ENCODE results near the gene USPL1. TPM values are rescaled to one million over a fixed set of nuclear protein-coding genes. Genes with fewer than 3 reads are reported as not detected.

Gene USPL1
- polyA plus RNA-seq, 1 donor from 2014 or later: 60.1 TPM

- no peaks in the 10 kb centered on the region for H4K20me1 ChIP-seq (ENCODE audit: insufficient read depth)
- no peaks in the 10 kb centered on the region for H3K9me3 ChIP-seq (ENCODE audit: low read length)
- H3K4me3 ChIP-seq (ENCODE audit: low read length): no peak overlapping the region
- no peak for TF ChIP-seq RAD21 (conservative IDR thresholded peaks at IDR 0.05)
- TF ChIP-seq EZH2 (IDR thresholded peaks at IDR 0.05; ENCODE audit: borderline replicate concordance, insufficient read depth, low read length, poor library complexity, severe bottlenecking): no peak
- TF ChIP-seq, protein P1, sequence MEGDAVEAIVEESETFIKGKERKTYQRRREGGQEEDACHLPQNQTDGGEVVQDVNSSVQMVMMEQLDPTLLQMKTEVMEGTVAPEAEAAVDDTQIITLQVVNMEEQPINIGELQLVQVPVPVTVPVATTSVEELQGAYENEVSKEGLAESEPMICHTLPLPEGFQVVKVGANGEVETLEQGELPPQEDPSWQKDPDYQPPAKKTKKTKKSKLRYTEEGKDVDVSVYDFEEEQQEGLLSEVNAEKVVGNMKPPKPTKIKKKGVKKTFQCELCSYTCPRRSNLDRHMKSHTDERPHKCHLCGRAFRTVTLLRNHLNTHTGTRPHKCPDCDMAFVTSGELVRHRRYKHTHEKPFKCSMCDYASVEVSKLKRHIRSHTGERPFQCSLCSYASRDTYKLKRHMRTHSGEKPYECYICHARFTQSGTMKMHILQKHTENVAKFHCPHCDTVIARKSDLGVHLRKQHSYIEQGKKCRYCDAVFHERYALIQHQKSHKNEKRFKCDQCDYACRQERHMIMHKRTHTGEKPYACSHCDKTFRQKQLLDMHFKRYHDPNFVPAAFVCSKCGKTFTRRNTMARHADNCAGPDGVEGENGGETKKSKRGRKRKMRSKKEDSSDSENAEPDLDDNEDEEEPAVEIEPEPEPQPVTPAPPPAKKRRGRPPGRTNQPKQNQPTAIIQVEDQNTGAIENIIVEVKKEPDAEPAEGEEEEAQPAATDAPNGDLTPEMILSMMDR (IDR thresholded peaks at IDR 0.05; ENCODE audit: poor library complexity, severe bottlenecking): no peak
- TF ChIP-seq TAF1 (IDR thresholded peaks at IDR 0.05; ENCODE audit: low read depth): no peak
- TF ChIP-seq, protein P2, sequence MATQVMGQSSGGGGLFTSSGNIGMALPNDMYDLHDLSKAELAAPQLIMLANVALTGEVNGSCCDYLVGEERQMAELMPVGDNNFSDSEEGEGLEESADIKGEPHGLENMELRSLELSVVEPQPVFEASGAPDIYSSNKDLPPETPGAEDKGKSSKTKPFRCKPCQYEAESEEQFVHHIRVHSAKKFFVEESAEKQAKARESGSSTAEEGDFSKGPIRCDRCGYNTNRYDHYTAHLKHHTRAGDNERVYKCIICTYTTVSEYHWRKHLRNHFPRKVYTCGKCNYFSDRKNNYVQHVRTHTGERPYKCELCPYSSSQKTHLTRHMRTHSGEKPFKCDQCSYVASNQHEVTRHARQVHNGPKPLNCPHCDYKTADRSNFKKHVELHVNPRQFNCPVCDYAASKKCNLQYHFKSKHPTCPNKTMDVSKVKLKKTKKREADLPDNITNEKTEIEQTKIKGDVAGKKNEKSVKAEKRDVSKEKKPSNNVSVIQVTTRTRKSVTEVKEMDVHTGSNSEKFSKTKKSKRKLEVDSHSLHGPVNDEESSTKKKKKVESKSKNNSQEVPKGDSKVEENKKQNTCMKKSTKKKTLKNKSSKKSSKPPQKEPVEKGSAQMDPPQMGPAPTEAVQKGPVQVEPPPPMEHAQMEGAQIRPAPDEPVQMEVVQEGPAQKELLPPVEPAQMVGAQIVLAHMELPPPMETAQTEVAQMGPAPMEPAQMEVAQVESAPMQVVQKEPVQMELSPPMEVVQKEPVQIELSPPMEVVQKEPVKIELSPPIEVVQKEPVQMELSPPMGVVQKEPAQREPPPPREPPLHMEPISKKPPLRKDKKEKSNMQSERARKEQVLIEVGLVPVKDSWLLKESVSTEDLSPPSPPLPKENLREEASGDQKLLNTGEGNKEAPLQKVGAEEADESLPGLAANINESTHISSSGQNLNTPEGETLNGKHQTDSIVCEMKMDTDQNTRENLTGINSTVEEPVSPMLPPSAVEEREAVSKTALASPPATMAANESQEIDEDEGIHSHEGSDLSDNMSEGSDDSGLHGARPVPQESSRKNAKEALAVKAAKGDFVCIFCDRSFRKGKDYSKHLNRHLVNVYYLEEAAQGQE (IDR thresholded peaks at IDR 0.05; ENCODE audit: borderline replicate concordance): no peak
- TF ChIP-seq SMC3 (conservative IDR thresholded peaks at IDR 0.05; ENCODE audit: poor library complexity): no peak
- TF ChIP-seq MXI1 (conservative IDR thresholded peaks at IDR 0.05; ENCODE audit: poor library complexity, severe bottlenecking): no peak
- TF ChIP-seq EP300 (conservative IDR thresholded peaks at IDR 0.05; ENCODE audit: poor library complexity, severe bottlenecking): no peak
- TF ChIP-seq POLR2AphosphoS5 (IDR thresholded peaks at IDR 0.05): no peak
- no peak overlapping the region for H3K27ac ChIP-seq (ENCODE audit: low read length)
- no peaks in the 10 kb centered on the region for H3K36me3 ChIP-seq (ENCODE audit: insufficient read depth, low read length)
- no peak overlapping the region for H3K9ac ChIP-seq (ENCODE audit: low read length)
- no peaks in the 10 kb centered on the region for H3K27me3 ChIP-seq (ENCODE audit: insufficient read depth, low read depth, low read length)
- H3K79me2 ChIP-seq (replicated peaks; ENCODE audit: insufficient read depth, low read length): no peaks in the 10 kb centered on the region
- H3F3A ChIP-seq (ENCODE audit: insufficient read depth, low read length, poor library complexity, severe bottlenecking): no peaks in the 10 kb centered on the region
- H3K4me2 ChIP-seq (ENCODE audit: low read length): no peak overlapping the region
- H3K9me2 ChIP-seq (ENCODE audit: insufficient read depth, low read length): no peaks in the 10 kb centered on the region
- H2AFZ ChIP-seq (ENCODE audit: low read depth, low read length): no peak overlapping the region
Observed at GRCh38 chr13:30584051-30584731, 33.5 kb upstream of the USPL1 start.

GRCh38 chr13:30585748-30586262 is 31.9 kb upstream of the USPL1 start:
- Histone ChIP-seq H3F3A (ENCODE audit: insufficient read depth, low read length, poor library complexity, severe bottlenecking) (no peaks in the 10 kb centered on the region), H4K20me1 (ENCODE audit: insufficient read depth) (no peaks in the 10 kb centered on the region), H3K79me2 (replicated peaks; ENCODE audit: insufficient read depth, low read length) (no peaks in the 10 kb centered on the region), H3K9ac (ENCODE audit: low read length) (no peak overlapping the region), H3K27me3 (ENCODE audit: insufficient read depth, low read depth, low read length) (no peaks in the 10 kb centered on the region), H3K9me2 (ENCODE audit: insufficient read depth, low read length) (no peaks in the 10 kb centered on the region), H2AFZ (ENCODE audit: low read depth, low read length) (no peak overlapping the region), H3K9me3 (ENCODE audit: low read length) (no peaks in the 10 kb centered on the region), H3K4me2 (ENCODE audit: low read length) (no peak overlapping the region), H3K36me3 (ENCODE audit: insufficient read depth, low read length) (no peaks in the 10 kb centered on the region), H3K27ac (ENCODE audit: low read length) (no peak overlapping the region), H3K4me3 (ENCODE audit: low read length) (no peak overlapping the region)
- TF ChIP-seq RAD21 (conservative IDR thresholded peaks at IDR 0.05) (no peak), SMC3 (conservative IDR thresholded peaks at IDR 0.05; ENCODE audit: poor library complexity) (no peak), TAF1 (IDR thresholded peaks at IDR 0.05; ENCODE audit: low read depth) (no peak), EP300 (conservative IDR thresholded peaks at IDR 0.05; ENCODE audit: poor library complexity, severe bottlenecking) (no peak), MXI1 (conservative IDR thresholded peaks at IDR 0.05; ENCODE audit: poor library complexity, severe bottlenecking) (no peak), EZH2 (IDR thresholded peaks at IDR 0.05; ENCODE audit: borderline replicate concordance, insufficient read depth, low read length, poor library complexity, severe bottlenecking) (no peak), POLR2AphosphoS5 (IDR thresholded peaks at IDR 0.05) (no peak)
- TF ChIP-seq, protein P2 (IDR thresholded peaks at IDR 0.05; ENCODE audit: borderline replicate concordance): no peak
- TF ChIP-seq, protein P1 (IDR thresholded peaks at IDR 0.05; ENCODE audit: poor library complexity, severe bottlenecking): no peak

Measured in neural cell (in vitro differentiated cells).